GM19372 (cell line): ENCODE measurements around the gene FARS2.

Source experiments
- ATAC-seq: cut with Tn5 transposase; IDR thresholded peaks from one replicate; pipeline ENCODE4 v1.9.1; 2021; ENCODE audit warnings: mild to moderate bottlenecking, low read depth, moderate library complexity; ENCODE audit not compliant: unreplicated experiment

The FARS2 gene

DNA sequence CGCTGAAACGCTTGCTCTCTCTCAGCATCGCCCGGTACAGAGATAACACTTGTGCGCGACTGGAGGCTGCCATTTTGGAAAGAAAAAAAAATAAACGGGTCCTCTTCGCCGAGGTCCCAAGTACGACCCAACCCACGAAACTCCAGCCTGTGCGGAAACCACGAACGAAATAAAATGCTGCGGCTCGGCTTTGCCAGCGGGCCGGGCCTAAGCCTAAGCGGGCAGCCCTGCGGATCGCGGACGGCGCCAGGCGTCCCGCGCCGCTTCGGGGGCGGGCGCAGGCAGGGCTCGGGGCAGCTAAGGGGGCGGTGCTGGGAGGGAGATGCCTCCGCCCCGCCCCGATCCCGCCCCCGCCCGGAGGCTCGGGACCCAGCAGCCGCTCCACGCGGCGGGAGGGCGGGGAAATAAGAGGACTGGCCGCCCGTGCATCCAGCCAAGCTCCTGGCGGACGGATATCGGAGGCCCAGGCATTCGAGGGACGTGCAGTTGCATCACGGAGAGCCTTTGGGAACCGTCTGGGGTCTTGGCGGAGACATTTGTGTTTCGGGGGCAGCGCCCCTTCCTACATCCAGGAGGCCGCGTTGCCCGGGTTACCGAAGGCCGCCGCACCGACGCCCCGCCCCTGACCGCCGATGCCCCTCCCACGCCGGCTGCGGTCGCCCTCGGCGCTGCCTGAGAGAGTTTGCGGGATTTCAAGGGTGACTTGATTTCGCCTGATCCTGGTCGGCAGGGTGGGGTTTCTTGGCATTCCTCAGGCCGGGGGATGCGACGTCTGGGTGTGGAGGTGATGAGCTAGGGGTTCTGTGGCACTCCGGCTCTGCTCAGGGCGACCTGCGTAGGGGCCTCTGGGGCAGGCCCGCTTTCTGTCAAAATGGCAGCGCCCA, at the start of gene FARS2, which contains the start of gene LYRM4:
Gene FARS2 (plus strand): TSS at position 853 of the 884 bp plus-strand sequence.
Gene LYRM4 (minus strand): TSS at position 290 of the 884 bp plus-strand sequence. CDS start 217 bp downstream, at position 73.
- peak; percentile 68 for ATAC-seq

DNA sequence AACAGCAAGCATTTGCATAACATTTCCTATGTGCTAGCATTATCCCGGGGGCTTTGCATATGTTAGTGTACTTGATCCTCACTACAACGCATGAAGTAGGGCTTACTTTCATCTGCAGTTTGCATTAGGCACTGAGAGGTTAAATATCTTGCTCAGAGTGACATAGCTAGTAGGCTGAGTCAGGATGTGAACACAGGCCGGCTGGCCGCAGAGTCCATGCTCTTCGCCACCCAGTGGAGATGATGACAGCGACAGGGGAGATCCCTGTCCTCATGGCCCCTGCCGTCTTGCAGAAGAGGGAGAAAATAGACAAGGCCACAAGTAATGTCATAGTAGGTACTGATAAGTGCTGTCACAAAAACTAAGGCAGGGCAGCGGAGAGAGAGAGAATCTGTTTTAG, 47.5 kb upstream of the FARS2 start:
- ATAC-seq: no peak

GRCh38 chr6:5214570-5215052, 46.7 kb upstream of the FARS2 start:
- no peak for ATAC-seq

GRCh38 chr6:5215159-5215558, 46.2 kb upstream of the FARS2 start:
- no peak for ATAC-seq

DNA sequence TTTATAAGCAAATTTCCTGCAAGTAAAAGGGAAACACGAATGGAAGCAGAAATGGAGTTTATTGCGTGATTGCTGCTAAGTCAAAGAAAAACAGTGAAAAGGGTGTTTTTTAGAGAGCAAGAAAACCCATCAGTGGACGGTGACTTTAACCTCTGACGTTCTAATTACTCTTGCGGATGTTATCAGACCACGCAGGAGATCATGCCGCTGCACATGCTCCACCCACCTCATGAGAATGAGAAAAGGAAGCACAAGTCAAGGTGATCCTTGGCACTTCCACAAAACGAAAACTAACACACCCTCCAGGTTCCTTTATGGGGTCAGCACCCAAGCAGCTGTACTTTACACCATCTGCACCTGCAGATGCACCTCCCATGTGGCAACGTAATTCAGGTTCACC, 45.5 kb upstream of the FARS2 start:
- no peak for ATAC-seq

DNA sequence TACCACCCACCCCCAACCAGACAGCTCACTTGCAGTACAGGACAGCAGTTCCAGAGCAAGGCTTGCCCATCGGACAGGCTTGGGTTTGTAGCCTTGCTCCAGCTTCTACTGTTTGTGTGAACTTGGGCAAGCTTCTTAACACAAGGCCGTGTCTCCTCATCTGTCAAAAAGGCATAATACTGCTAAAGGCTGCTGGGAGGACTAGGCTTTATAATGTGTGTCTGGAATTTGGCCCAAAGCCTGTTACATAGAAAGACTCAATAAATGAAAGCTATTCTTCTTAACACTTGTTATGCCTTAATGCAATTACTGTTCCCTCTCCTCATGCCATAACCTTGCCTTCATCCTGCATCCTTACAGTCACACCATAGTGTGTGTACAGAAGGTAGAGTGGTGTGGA, 44.0 kb upstream of the FARS2 start:
- ATAC-seq: no peak

GRCh38 chr6:5219011-5219691, 42.2 kb upstream of the FARS2 start:
- no peak for ATAC-seq

GRCh38 chr6:5220443-5220842, 40.9 kb upstream of the FARS2 start:
- no peak for ATAC-seq

DNA sequence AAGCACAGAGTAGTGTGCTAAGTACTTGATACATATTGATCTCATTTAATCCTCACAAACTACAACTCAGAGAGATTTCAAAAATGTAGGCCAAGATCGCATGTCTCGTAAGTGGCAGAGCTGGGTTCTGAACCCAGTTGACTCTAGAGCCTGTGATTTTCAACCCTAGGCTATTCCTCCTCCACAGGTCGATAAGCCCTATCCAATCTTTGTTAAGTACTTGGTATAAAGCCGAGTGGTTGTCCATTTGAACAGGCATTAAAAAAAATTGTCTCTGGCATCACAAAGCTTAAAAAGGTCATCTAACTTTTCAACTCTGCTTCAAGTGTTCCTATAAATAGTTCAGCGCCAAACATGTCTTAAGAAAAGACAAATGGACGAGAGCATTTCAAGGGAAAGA, 38.0 kb upstream of the FARS2 start:
- no peak for ATAC-seq

DNA sequence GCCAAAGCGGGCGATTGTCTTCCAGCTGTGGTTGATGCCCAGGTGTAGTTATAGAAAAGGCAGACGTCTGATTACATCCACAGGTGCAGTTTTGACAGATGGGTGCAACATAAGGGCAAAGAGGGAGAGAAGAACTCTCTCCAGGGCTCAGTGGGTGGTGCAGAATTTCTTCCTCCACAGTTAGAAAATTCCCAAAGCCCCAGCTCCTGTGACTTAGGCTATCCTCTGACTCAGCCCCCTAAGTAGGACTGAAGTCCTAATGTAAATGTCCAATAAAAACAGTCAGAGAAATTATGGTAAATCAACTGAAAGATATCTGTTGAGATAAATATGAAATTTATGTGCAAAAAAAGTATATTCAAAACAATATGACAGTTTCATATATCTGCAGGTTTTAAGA, 32.0 kb upstream of the FARS2 start:
- ATAC-seq: no peak

GRCh38 chr6:5230081-5230480, 31.2 kb upstream of the FARS2 start:
- ATAC-seq: no peak

- ATAC-seq: no peak
Observed at GRCh38 chr6:5231289-5231688, 30.0 kb upstream of the FARS2 start.

DNA sequence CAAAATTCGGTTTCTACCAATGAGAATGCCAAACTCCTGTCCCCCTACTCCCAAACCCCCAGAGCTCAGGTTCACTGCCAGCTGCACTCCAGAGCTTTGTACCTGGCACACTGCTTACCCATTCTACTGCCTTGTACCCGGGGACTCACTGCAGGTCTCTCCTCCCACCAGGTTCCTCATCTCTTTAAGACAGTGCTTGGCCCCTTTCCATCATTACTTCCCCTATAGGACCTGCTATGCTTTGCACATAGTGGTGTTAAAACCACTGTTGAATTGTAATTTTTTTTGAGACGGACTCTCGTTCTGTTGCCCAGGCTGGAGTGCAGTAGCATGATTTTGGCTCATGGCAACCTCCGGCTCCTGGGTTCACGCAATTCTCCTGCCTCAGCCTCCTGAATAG, 26.4 kb upstream of the FARS2 start:
- no peak for ATAC-seq

DNA sequence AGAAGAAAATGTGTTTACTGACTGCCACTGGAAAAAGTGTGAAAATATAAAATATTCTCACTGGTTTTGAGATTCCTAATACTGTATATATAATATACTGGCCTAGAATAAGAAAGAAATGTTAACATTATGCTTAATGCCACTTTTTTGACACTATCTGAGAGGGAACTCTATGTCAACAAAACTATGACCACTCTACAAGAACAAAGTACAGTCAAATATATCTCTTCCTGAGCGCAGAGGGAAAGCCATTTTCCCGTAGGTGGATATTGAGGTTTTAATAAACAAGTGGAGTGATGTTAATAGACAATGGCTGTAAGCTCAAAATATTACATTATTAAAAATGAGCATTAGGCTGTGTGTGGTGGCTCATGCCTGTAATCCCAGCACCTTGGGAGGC, 25.5 kb upstream of the FARS2 start:
- no peak for ATAC-seq

- ATAC-seq: no peak
Observed at GRCh38 chr6:5237805-5238204, 23.5 kb upstream of the FARS2 start.

- no peak for ATAC-seq
Observed at GRCh38 chr6:5238336-5238735, 23.0 kb upstream of the FARS2 start.

- ATAC-seq: no peak
Observed at GRCh38 chr6:5241252-5241651, 20.1 kb upstream of the FARS2 start.

DNA sequence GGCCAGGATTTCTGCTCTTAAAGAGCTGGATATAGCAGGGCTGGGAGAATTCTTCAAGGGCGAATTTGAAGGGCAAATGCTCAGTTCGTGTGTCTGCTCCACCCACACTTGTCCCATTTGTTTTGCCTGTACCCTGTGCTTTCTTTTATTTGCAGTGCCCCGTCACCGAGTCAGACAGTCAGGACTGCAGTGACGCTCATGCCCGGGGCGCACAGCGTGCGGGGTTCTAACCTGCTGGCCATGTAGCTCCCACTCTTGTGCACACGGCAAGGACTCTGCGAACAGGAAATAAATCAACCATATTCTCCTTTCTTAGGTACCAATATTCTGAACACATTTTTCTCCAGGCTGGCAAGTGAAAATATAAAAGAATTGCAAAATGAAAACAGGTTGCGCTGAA, 18.2 kb upstream of the FARS2 start:
- no peak for ATAC-seq

DNA sequence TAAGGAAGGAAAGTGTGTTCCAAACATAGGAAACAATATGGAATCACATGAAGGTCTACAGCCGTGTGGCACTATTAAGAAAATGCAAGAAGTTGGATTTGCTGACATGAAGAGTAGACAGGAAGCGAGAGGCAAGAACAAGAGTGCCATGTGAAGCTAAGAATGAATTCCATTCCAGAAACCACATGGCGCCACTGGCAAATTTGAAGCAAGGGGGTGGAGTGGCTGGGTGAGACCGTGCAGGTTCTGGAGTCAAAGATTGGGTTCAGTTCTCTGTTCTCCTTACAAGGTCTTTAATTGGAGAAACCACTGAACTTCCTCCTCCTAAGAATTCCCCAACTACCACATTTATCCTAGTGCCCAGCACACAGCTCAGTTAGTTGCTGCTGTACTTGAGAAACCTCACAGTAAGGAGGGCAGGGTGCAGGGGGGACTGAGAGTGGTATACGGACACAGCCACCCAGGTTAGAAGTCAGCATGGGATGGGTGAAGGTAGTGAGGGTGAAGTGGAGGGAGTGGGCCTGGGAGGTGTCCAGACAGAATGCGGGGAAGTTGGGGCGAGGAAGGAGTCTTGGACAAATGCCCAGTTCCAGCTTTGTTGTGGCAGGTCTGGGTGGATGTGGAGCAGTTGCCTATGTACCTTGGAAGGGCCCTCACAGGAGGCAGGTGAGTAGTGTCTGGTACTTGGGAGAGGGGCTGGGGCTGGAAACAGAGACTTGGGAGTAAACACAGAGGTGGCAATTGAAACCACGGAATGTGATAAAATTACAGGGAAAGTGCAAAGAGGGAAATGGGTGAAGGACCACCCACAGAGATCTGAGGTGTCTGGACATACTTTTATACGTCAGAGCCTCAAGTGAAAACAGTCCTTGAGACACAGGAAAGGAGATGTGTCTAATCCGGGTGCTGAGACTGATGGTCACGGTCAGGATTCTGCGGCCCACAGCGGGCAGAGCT, 14.9 kb upstream of the FARS2 start:
- ATAC-seq: no peak

GRCh38 chr6:5247201-5247600, 14.1 kb upstream of the FARS2 start:
- no peak for ATAC-seq
